ENCODE results near the gene NEUROD2.

The NEUROD2 gene

GRCh38 chr17:39609416-39610025, 1.8 kb upstream of the NEUROD2 start:
- H3K4me1 Mint-ChIP-seq: peaks cover 4% of the 10 kb centered on the region
- H3K36me3 Mint-ChIP-seq (ENCODE audit: low read depth): no peaks in the 10 kb centered on the region
- H3K27me3 Mint-ChIP-seq (ENCODE audit: low read depth): peaks cover 95% of the 10 kb centered on the region
- H3K9me3 Mint-ChIP-seq: no peaks in the 10 kb centered on the region
- H3K27ac Mint-ChIP-seq: no peak overlapping the region
- H3K4me3 Mint-ChIP-seq: no peak overlapping the region
- no peak for TF ChIP-seq CTCF (IDR thresholded peaks at IDR 0.05; ENCODE audit: unreplicated experiment in 3 of 3)

GRCh38 chr17:39608142-39608981, 642 bp upstream of the NEUROD2 start:
- Mint-ChIP-seq H3K36me3 (ENCODE audit: low read depth) (no peaks in the 10 kb centered on the region), H3K9me3 (no peaks in the 10 kb centered on the region), H3K4me1 (peaks cover 4% of the 10 kb centered on the region), H3K4me3 (peak overlapping the region in 2 of 3 experiments; percentile 46 to 69), H3K27ac (no peak overlapping the region), H3K27me3 (ENCODE audit: low read depth) (peaks cover 95% of the 10 kb centered on the region)
- no peak for TF ChIP-seq CTCF (IDR thresholded peaks at IDR 0.05; ENCODE audit: unreplicated experiment in 3 of 3)

GRCh38 chr17:39607057-39607850, 466 bp downstream of the NEUROD2 start:
- H3K27me3 Mint-ChIP-seq (ENCODE audit: low read depth): peaks cover 98% of the 10 kb centered on the region
- H3K4me3 Mint-ChIP-seq: peak overlapping the region in 1 of 3 experiments; percentile 31
- H3K9me3 Mint-ChIP-seq: no peaks in the 10 kb centered on the region
- H3K36me3 Mint-ChIP-seq (ENCODE audit: low read depth): no peaks in the 10 kb centered on the region
- no peak for TF ChIP-seq CTCF (IDR thresholded peaks at IDR 0.05; ENCODE audit: unreplicated experiment in 3 of 3)
- no peak overlapping the region for H3K27ac Mint-ChIP-seq
- H3K4me1 Mint-ChIP-seq: peaks cover 4% of the 10 kb centered on the region

GRCh38 chr17:39606434-39607056, 1.2 kb downstream of the NEUROD2 start:
- no peaks in the 10 kb centered on the region for H3K9me3 Mint-ChIP-seq
- peaks cover 99% of the 10 kb centered on the region for H3K27me3 Mint-ChIP-seq (ENCODE audit: low read depth)
- H3K4me1 Mint-ChIP-seq: peaks cover 4% of the 10 kb centered on the region
- no peak overlapping the region for H3K27ac Mint-ChIP-seq
- no peak overlapping the region for H3K4me3 Mint-ChIP-seq
- H3K36me3 Mint-ChIP-seq (ENCODE audit: low read depth): no peaks in the 10 kb centered on the region
- no peak for TF ChIP-seq CTCF (IDR thresholded peaks at IDR 0.05; ENCODE audit: unreplicated experiment in 3 of 3)

- Mint-ChIP-seq H3K27me3 (ENCODE audit: low read depth) (peaks cover 99% of the 10 kb centered on the region), H3K9me3 (no peaks in the 10 kb centered on the region), H3K27ac (no peak overlapping the region), H3K36me3 (ENCODE audit: low read depth) (no peaks in the 10 kb centered on the region), H3K4me3 (peak overlapping the region; percentile 17 to 61 (median 59)), H3K4me1 (peaks cover 4% of the 10 kb centered on the region)
- no peak for TF ChIP-seq CTCF (IDR thresholded peaks at IDR 0.05; ENCODE audit: unreplicated experiment in 3 of 3)
Measured at GRCh38 chr17:39605492-39606433, 2.0 kb downstream of the NEUROD2 start.
